ENCODE results near the gene ABLIM2. TPM values are rescaled to one million over a fixed set of nuclear protein-coding genes. Genes with fewer than 3 reads are reported as not detected.
A peak's percentile ranks its signal among the peaks of the same experiment; 100 is the strongest.

The ABLIM2 gene
- total and polyA plus RNA-seq, 2 of the 8 experiments (the other 6 are each of a cell fraction or from before 2014, with no cell fraction given): 2.8 to 3.0 TPM

DNA sequence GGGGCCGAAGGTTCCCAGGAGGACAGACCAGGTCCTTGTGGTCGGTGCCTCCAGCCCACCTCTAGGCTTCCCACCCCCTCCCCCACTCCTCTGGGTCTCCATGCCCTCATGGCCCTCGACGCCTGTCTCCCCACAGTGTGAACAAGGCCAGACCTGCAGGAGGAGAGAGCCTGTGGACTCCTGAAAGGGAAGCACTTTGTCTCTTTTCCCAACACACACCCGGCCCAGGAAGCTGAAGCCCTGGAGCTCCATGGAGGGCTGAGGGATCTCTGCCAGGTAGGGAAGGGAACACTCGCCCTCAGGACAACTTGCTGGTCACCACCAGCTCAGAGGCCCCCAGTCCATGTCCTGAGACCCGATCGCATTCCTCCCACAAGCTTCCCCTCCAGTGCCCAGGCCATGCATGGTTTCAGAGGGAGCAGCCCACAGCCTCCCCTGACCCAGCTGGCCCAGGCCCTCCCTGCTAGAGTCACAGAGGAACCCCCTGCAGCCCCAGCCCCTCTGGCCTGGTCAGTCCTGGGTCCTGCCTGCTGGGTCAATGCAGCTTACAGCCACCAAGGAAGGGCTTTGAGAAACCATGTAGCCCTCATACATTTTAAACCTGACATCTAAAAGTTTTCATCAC is 60.8 kb downstream of the ABLIM2 start:
- H3K56ac ChIP-seq (replicated peaks; ENCODE audit: insufficient read length, low read depth, low read length): no peak overlapping the region
- WGBS, 2 experiments (ENCODE audit: extremely low coverage in 1 of 2, insufficient coverage in 1 of 2, insufficient read length in 1 of 2, insufficient replicate concordance in 2 of 2, low coverage in 1 of 2, low lambda C conversion rate in 2 of 2, missing lambda C conversion rate in 1 of 2): 85% methylated on average over 8 of the region's 8 CpGs; no CpG with 5 or more reads in 1 of the 2 experiments
- TF ChIP-seq, protein P1, sequence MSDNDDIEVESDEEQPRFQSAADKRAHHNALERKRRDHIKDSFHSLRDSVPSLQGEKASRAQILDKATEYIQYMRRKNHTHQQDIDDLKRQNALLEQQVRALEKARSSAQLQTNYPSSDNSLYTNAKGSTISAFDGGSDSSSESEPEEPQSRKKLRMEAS (IDR thresholded peaks at IDR 0.05): peak; percentile 39; the same call in 1 of the 2 replicates
- no peak for TF ChIP-seq KDM5A (IDR thresholded peaks at IDR 0.05; ENCODE audit: low read length)
- TF ChIP-seq, protein P2, sequence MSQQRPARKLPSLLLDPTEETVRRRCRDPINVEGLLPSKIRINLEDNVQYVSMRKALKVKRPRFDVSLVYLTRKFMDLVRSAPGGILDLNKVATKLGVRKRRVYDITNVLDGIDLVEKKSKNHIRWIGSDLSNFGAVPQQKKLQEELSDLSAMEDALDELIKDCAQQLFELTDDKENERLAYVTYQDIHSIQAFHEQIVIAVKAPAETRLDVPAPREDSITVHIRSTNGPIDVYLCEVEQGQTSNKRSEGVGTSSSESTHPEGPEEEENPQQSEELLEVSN (IDR thresholded peaks at IDR 0.05): peak; percentile 38; the same call in 1 of the 2 replicates
- ChIA-PET CTCF (ENCODE audit: partially characterized antibody) (interaction anchor here (0.7 to 3.0 kb wide), 6 partner anchors 11 to 296 kb away, joined by 3 to 15 read pairs (median 4); no protein-coding TSS in a partner anchor), POLR2A (ENCODE audit: partially characterized antibody) (no interaction called here)
- peaks cover 0 to 4% (median 0%) of the 10 kb centered on the region in 4 experiments; a peak in 1 of 7 replicates for H3K4me1 ChIP-seq (replicated peaks in 1 of 4; ENCODE audit: control insufficient read depth in 3 of 4, insufficient read depth in 4 of 4, low read length in 3 of 4)
- H2AFZ ChIP-seq (ENCODE audit: low read length): no peak overlapping the region
- H3K9ac ChIP-seq (replicated peaks in 1 of 4; ENCODE audit: extremely low read depth in 1 of 4, low read depth in 3 of 4, low read length in 3 of 4): no peak overlapping the region
- H3K27ac ChIP-seq (ENCODE audit: low read depth, low read length): no peak overlapping the region
- H3K14ac ChIP-seq (ENCODE audit: insufficient read length): no peak overlapping the region
- H3K18ac ChIP-seq (ENCODE audit: extremely low read depth, low read length): no peak overlapping the region
- H3K36me3 ChIP-seq (ENCODE audit: control insufficient read depth in 2 of 4, insufficient read depth in 4 of 4, low read length in 3 of 4): no peaks in the 10 kb centered on the region
- H2BK15ac ChIP-seq (ENCODE audit: low read length): no peak overlapping the region
- no peaks in the 10 kb centered on the region for H3K27me3 ChIP-seq (replicated peaks in 1 of 4; ENCODE audit: control insufficient read depth in 3 of 4, extremely low read depth in 1 of 4, insufficient read depth in 3 of 4, low read length in 3 of 4)
- no peak overlapping the region for H2BK120ac ChIP-seq (replicated peaks; ENCODE audit: low read depth, low read length)
- no peak overlapping the region for H3K4me2 ChIP-seq (ENCODE audit: insufficient read depth in 1 of 2, low read depth in 2 of 2, low read length in 2 of 2)
- no peak for FAIRE-seq
- H4K8ac ChIP-seq (ENCODE audit: extremely low read depth, insufficient read depth, low read length): no peak overlapping the region
- H4K91ac ChIP-seq (replicated peaks; ENCODE audit: insufficient read length, low read length): no peak overlapping the region
- H3K9me3 ChIP-seq (ENCODE audit: insufficient read depth in 2 of 2, low read depth in 1 of 2, low read length in 1 of 2): peaks cover 0 to 10% of the 10 kb centered on the region in 2 experiments; a peak in 2 of 4 replicates
- no peak overlapping the region for H2BK12ac ChIP-seq (ENCODE audit: low read depth, low read length)
- no peaks in the 10 kb centered on the region for H3K23me2 ChIP-seq (ENCODE audit: low read depth, low read length)
- H2BK5ac ChIP-seq (ENCODE audit: low read depth, low read length): no peak overlapping the region
- H2AK5ac ChIP-seq (ENCODE audit: low read depth, low read length): 0 out of 2 replicates have a peak overlapping the region, but pooled peaks have one; percentile 24
- no peak overlapping the region for H4K5ac ChIP-seq (ENCODE audit: insufficient read length, low read depth, low read length)
- no peak overlapping the region for H3K23ac ChIP-seq (ENCODE audit: insufficient read length)
- H3K79me1 ChIP-seq (ENCODE audit: low read depth, low read length): no peaks in the 10 kb centered on the region
- H4K20me1 ChIP-seq (replicated peaks in 1 of 2; ENCODE audit: control insufficient read depth in 1 of 2, insufficient read depth in 2 of 2, low read length in 2 of 2): no peaks in the 10 kb centered on the region
- no peak overlapping the region for H3K4me3 ChIP-seq (ENCODE audit: extremely low read depth in 1 of 4, insufficient read depth in 2 of 4, low read depth in 3 of 4, low read length in 4 of 4)
- DNase-seq (ENCODE audit: low read depth in 1 of 2, low spot score in 2 of 2): no peak
- H3K79me2 ChIP-seq (ENCODE audit: control insufficient read depth in 1 of 2, insufficient read depth in 2 of 2, low read length in 2 of 2): no peaks in the 10 kb centered on the region
- H2BK20ac ChIP-seq (ENCODE audit: low read length): no peak overlapping the region
- H3K4ac ChIP-seq (replicated peaks; ENCODE audit: insufficient read length, low read depth, low read length): no peak overlapping the region

Data from H1 (cell line).